IMR-90 (cell line): ENCODE results near the gene GPR183. TPM values are rescaled to one million over a fixed set of nuclear protein-coding genes. Genes with fewer than 3 reads are reported as not detected.

Experiments
- ATAC-seq: fragments of 200-7000 bp; cut with Tn5 transposase; 2 replicates; pipeline ENCODE4 v1.9.1; 2020; ENCODE audit warnings: low read depth, mild to moderate bottlenecking, moderate library complexity
- BruUV-seq: library from RNA; stranded (reverse); fragments of 400-500 nt; replicated peaks from 2 replicates; lab custom pipeline; 2021; lab: Mats Ljungman, UMichigan
- CTCF ChIA-PET: fragments of 300-600 bp; formaldehyde crosslinking; extraction: SDS; loops from one replicate; lab custom pipeline; 2021; ENCODE audit warnings: antibody characterized with exemption; lab: Yijun Ruan, JAX
- POLR2A ChIA-PET: fragments of 300-600 bp; sonication (Branson Sonifier 250); formaldehyde crosslinking; loops from one replicate; lab custom pipeline; 2022; ENCODE audit warnings: antibody characterized with exemption; ENCODE audit not compliant: unreplicated experiment; lab: Charles Lee
- DNase-seq: peaks from one replicate; pipeline ENCODE4 v3.0.0; 2013
- H2AFZ ChIP-seq: replicated peaks from 2 replicates; pipeline ENCODE3; 2013; ENCODE audit warnings: low read length, mild to moderate bottlenecking; ENCODE audit not compliant: poor library complexity
- H2AK5ac ChIP-seq: 2 replicates; pipeline ENCODE4 v1.6.1; 2013; ENCODE audit warnings: low read depth, low read length, inconsistent platforms
- H2AK9ac ChIP-seq: replicated peaks from 2 replicates; pipeline ENCODE3; 2013; ENCODE audit warnings: mild to moderate bottlenecking, low read depth, low read length, moderate library complexity; ENCODE audit not compliant: poor library complexity
- H2BK120ac ChIP-seq: 2 replicates; pipeline ENCODE4 v1.6.1; 2013; ENCODE audit warnings: low read depth, low read length, inconsistent platforms
- H2BK15ac ChIP-seq: 3 replicates; pipeline ENCODE4 v1.6.1; 2013; ENCODE audit warnings: low read depth, low read length, inconsistent platforms
- H2BK20ac ChIP-seq: 2 replicates; pipeline ENCODE4 v1.6.1; 2013; ENCODE audit warnings: low read depth, mild to moderate bottlenecking, inconsistent platforms, low read length, moderate library complexity
- H2BK5ac ChIP-seq: 2 replicates; pipeline ENCODE4 v1.6.1; 2013; ENCODE audit warnings: mild to moderate bottlenecking, low read depth, low read length, inconsistent platforms; ENCODE audit not compliant: poor library complexity, severe bottlenecking
- H3K14ac ChIP-seq: replicated peaks from 2 replicates; pipeline ENCODE4 v1.6.1; 2013; ENCODE audit warnings: low read depth, low read length, inconsistent platforms
- H3K18ac ChIP-seq: 2 replicates; pipeline ENCODE4 v1.6.1; 2013; ENCODE audit warnings: low read depth, low read length, control low read depth
- H3K23ac ChIP-seq: 2 replicates; pipeline ENCODE4 v1.6.1; 2013; ENCODE audit warnings: low read depth, low read length, inconsistent platforms
- H3K27ac ChIP-seq: 2 replicates; pipeline ENCODE4 v1.5.1; 2013; ENCODE audit warnings: mild to moderate bottlenecking, control low read depth, low read length; ENCODE audit not compliant: insufficient read depth
- H3K27me3 ChIP-seq: 2 replicates; pipeline ENCODE4 v1.6.1; 2013; ENCODE audit warnings: low read length; ENCODE audit not compliant: control insufficient read depth, insufficient read depth
- H3K36me3 ChIP-seq: 2 replicates; pipeline ENCODE4 v1.6.1; 2013; ENCODE audit warnings: low read length, mixed read lengths; ENCODE audit not compliant: control insufficient read depth, insufficient read depth
- H3K4ac ChIP-seq: 2 replicates; pipeline ENCODE4 v1.6.1; 2013; ENCODE audit warnings: low read depth, low read length, inconsistent platforms
- H3K4me1 ChIP-seq: 2 replicates; pipeline ENCODE4 v1.6.1; 2013; ENCODE audit warnings: low read length, mixed read lengths; ENCODE audit not compliant: control insufficient read depth, insufficient read depth
- H3K4me2 ChIP-seq: 2 replicates; pipeline ENCODE4 v1.6.1; 2013; ENCODE audit warnings: low read depth, mild to moderate bottlenecking, control low read depth, low read length, moderate library complexity
- H3K4me3 ChIP-seq: 2 replicates; pipeline ENCODE4 v1.5.1; 2013; ENCODE audit warnings: low read depth, mild to moderate bottlenecking, control low read depth, low read length, moderate library complexity; ENCODE audit not compliant: insufficient read depth
- H3K56ac ChIP-seq: 2 replicates; pipeline ENCODE4 v1.6.1; 2013; ENCODE audit warnings: low read length, inconsistent platforms; ENCODE audit not compliant: insufficient read depth; ENCODE audit errors: extremely low read depth
- H3K79me1 ChIP-seq, 2 experiments: 2 replicates each; pipeline ENCODE4 v1.6.1; 2013; ENCODE audit warnings: low read length in 2 of 2, inconsistent platforms in 1 of 2, low read depth in 1 of 2
- H3K9ac ChIP-seq: 2 replicates; pipeline ENCODE4 v1.6.1; 2013; ENCODE audit warnings: low read depth, low read length, control low read depth
- H3K9me1 ChIP-seq: 2 replicates; pipeline ENCODE4 v1.6.1; 2013; ENCODE audit warnings: low read length, inconsistent platforms; ENCODE audit not compliant: insufficient read depth
- H3K9me3 ChIP-seq: 2 replicates; pipeline ENCODE4 v1.6.1; 2013; ENCODE audit warnings: low read length; ENCODE audit not compliant: control insufficient read depth, insufficient read depth
- H4K20me1 ChIP-seq: 2 replicates; pipeline ENCODE4 v1.6.1; 2013; ENCODE audit warnings: low read length, inconsistent platforms; ENCODE audit not compliant: insufficient read depth
- H4K5ac ChIP-seq: 2 replicates; pipeline ENCODE4 v1.6.1; 2013; ENCODE audit warnings: mild to moderate bottlenecking, low read depth, low read length, control low read depth
- H4K8ac ChIP-seq, 2 experiments: 2 replicates each; pipeline ENCODE4 v1.6.1; 2013; ENCODE audit warnings: low read depth in 2 of 2, low read length in 2 of 2, control low read depth in 1 of 2, inconsistent platforms in 1 of 2
- H4K91ac ChIP-seq: 2 replicates; pipeline ENCODE4 v1.6.1; 2013; ENCODE audit warnings: low read depth, low read length, inconsistent platforms; ENCODE audit not compliant: insufficient read depth
- ELK1 ChIP-seq: fragments of 150-350 bp; IDR thresholded peaks from 2 replicates; pipeline ENCODE4 v1.6.1; 2016; ENCODE audit warnings: low read depth, mild to moderate bottlenecking, low read length, moderate library complexity, borderline replicate concordance
- POLR2A ChIP-seq: IDR thresholded peaks from 2 replicates; pipeline ENCODE4 v1.6.1; 2012; ENCODE audit warnings: mild to moderate bottlenecking, low read depth, low read length
- RAD21 ChIP-seq: IDR thresholded peaks from 2 replicates; pipeline ENCODE4 v1.6.1; 2012; ENCODE audit warnings: low read length, improper control_type of control experiment
- WGBS, 2 experiments: methylation state at CpG; one replicate each; pipeline versions ENCODE4 v1.1.5 to v1.1.7; 2013; ENCODE audit warnings: missing lambda C conversion rate in 2 of 2; ENCODE audit not compliant: insufficient read length in 1 of 2; ENCODE audit errors: extremely low coverage in 2 of 2; 5-methylcytosine and 5-hydroxymethylcytosine counted together
- dilution Hi-C: fragments of 300-500 bp; cut with HindIII; formaldehyde crosslinking; loops from one replicate; pipeline ENCODE4 v1.14.3; 2018; ENCODE audit warnings: low sequenced_read_pairs; ENCODE audit not compliant: unreplicated experiment
- in situ Hi-C: fragments of 300-500 bp; cut with MboI; formaldehyde crosslinking; loops from 3 replicates; pipeline ENCODE4 v1.14.3; 2019; ENCODE audit warnings: low sequenced_read_pairs, inconsistent platforms, mixed read lengths
- intact Hi-C: fragments of 100-400 bp; cut with micrococcal nuclease; formaldehyde crosslinking; loops from 2 replicates; pipeline ENCODE4 v1.10.0; 2022
- polyA plus RNA-seq, 3 experiments: library from polyadenylated mRNA; depleted of rRNA; stranded (reverse); fragments of >200 nt; gene quantifications; 2 replicates each; pipeline ENCODE4 v1.2.3, GENCODE V29; 2012; ENCODE audit warnings: low replicate concordance in 1 of 3
- total RNA-seq: library from RNA; depleted of rRNA; stranded (reverse); fragments of >200 nt; gene quantifications from 2 replicates; pipeline ENCODE4 v1.2.3, GENCODE V29; 2012

Gene GPR183
- total and polyA plus RNA-seq, 2 of the 4 experiments (the other 2 are of a cell fraction) = 0.18 to 0.31 TPM

- Histone ChIP-seq H2BK15ac (no peak overlapping the region), H2BK5ac (no peak overlapping the region), H3K79me1 (peaks cover 15 to 17% of the 10 kb centered on the region in 2 experiments; a peak in 3 of 4 replicates), H2AK9ac (no peak overlapping the region), H3K4ac (no peak overlapping the region), H2AFZ (no peak overlapping the region), H3K4me2 (no peak overlapping the region), H3K4me3 (no peak overlapping the region), H2BK20ac (no peak overlapping the region), H3K23ac (no peak overlapping the region), H4K5ac (no peak overlapping the region), H3K9me1 (peaks cover 4% of the 10 kb centered on the region; the same call in 1 of the 2 replicates), H3K56ac (no peak overlapping the region), H4K91ac (no peak overlapping the region), H4K20me1 (no peaks in the 10 kb centered on the region), H2BK120ac (no peak overlapping the region), H2AK5ac (no peak overlapping the region), H4K8ac (no peak overlapping the region), H3K27ac (no peak overlapping the region), H3K9me3 (no peaks in the 10 kb centered on the region), H3K27me3 (no peaks in the 10 kb centered on the region), H3K18ac (no peak overlapping the region), H3K4me1 (peaks cover 3% of the 10 kb centered on the region; the same call in 1 of the 2 replicates), H3K14ac (no peak overlapping the region), H3K9ac (no peak overlapping the region), H3K36me3 (no peaks in the 10 kb centered on the region; the same call in 1 of the 2 replicates)
- ATAC-seq (no peak), DNase-seq (no peak)
- WGBS, 2 experiments = no CpG with 5 or more reads among the region's 4 CpGs
- dilution Hi-C loops = no loop called here
- BruUV-seq = no TSS peak
- ChIA-PET POLR2A (no interaction called here), CTCF (no interaction called here)
- in situ Hi-C loops = no loop called here
- intact Hi-C loops = no loop called here
- TF ChIP-seq RAD21 = no peak
- no peak for TF ChIP-seq ELK1
- TF ChIP-seq POLR2A = no peak
Observed at GRCh38 chr13:99287551-99287950, 19.6 kb downstream of the GPR183 start.
